Left renal pelvis (tissue), 4 donors: ENCODE measurements around the gene BCOR. TPM values are rescaled to one million over a fixed set of nuclear protein-coding genes. Genes with fewer than 3 reads are reported as not detected.

ENCODE experiments used
- DNase-seq, 4 donors: peaks; one replicate each; pipeline ENCODE4 v3.0.0-alpha.2; 2013; ENCODE audit warnings: low read depth in 4 of 4, low spot score in 3 of 4
- polyA plus RNA-seq, 4 donors: library from polyadenylated mRNA; unstranded; fragments of 120-200 nt; gene quantifications; one replicate each; pipeline ENCODE4 v1.2.1, GENCODE V29; 2013; ENCODE audit not compliant: insufficient read length in 4 of 4

BCOR gene
- polyA plus RNA-seq, 4 donors, result 48.9 to 63.3 (median 52.8) TPM

GRCh38 chrX:40116925-40117324, 19.2 kb upstream of the BCOR start:
- DNase-seq, result no peak

- DNase-seq, result no peak
These were observed 15.2 kb upstream of the BCOR start for GRCh38 chrX:40112996-40113395.

DNA sequence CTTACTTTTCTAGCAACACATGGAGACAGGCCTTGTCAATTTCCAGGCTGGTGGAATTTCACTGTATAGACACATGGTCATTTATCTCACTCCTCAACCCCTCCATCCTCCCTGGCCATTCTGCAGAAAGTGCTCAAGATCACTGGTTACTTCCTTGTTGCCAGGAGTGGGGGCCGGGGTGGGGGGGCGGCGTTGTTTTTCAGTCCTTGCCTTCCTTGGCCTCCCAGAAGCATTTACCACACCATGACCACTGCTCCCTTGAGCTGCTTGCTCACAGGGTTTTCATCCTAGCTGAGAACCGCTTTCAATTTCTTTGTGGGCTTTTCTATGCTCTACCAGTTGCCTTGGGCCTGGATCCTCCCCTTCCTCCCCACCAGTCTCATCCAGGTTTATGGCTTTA, 14.1 kb upstream of the BCOR start:
- no peak for DNase-seq

- DNase-seq, result no peak
These were observed 11.7 kb upstream of the BCOR start for GRCh38 chrX:40109288-40110008.

- no peak for DNase-seq
These were observed 11.2 kb upstream of the BCOR start for GRCh38 chrX:40108959-40109287.

DNA sequence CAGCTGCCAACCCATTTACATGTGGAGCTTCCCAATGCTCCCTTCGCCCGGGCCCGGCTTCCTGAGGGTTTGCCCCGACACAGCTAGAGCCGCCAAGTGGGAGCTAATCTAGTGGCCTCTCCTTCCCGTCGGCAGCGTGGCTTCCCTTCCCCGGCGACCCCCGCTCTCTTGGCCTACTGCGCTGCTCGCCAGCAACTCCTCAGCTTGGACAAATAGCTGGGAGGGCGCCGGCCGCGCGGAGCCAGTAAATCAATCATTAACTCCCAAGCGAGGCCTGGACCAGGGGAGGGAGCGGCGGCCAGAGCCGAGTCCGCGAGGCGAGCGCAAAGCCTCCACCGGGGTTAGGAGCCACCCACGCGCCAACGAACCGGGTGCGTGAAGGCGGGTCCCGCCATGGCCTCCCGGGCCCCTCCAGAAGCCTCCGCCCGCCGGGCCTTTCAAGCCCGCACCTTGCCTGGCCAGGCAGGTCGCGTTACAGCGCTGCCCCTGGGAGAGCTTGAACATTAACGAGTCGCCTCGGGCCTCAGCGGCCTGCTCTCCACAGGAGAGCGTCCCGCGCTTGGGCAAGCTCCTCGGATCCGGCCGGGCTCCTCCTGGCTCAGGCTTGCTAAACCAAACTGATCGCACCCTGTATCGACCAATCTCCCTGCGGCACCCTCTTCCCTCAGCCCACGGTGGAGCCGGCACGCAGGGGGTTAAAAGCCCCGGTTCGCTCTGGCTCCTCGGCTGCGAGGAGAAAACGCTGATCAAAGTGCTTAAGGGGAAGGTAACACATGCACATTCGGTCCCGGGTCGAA, 10.6 kb upstream of the BCOR start:
- DNase-seq, result no peak

- DNase-seq, result no peak
These were observed 9.8 kb upstream of the BCOR start for GRCh38 chrX:40107291-40108161.

GRCh38 chrX:40106676-40107290, 9.0 kb upstream of the BCOR start:
- no peak for DNase-seq

- DNase-seq, result no peak
These were observed 8.3 kb upstream of the BCOR start for GRCh38 chrX:40105835-40106675.

GRCh38 chrX:40104985-40105834, 7.5 kb upstream of the BCOR start:
- DNase-seq, result no peak

- DNase-seq, result no peak
These were observed 6.8 kb upstream of the BCOR start for GRCh38 chrX:40104630-40104984.

- no peak for DNase-seq
These were observed 6.0 kb upstream of the BCOR start for GRCh38 chrX:40103565-40104323.

DNA sequence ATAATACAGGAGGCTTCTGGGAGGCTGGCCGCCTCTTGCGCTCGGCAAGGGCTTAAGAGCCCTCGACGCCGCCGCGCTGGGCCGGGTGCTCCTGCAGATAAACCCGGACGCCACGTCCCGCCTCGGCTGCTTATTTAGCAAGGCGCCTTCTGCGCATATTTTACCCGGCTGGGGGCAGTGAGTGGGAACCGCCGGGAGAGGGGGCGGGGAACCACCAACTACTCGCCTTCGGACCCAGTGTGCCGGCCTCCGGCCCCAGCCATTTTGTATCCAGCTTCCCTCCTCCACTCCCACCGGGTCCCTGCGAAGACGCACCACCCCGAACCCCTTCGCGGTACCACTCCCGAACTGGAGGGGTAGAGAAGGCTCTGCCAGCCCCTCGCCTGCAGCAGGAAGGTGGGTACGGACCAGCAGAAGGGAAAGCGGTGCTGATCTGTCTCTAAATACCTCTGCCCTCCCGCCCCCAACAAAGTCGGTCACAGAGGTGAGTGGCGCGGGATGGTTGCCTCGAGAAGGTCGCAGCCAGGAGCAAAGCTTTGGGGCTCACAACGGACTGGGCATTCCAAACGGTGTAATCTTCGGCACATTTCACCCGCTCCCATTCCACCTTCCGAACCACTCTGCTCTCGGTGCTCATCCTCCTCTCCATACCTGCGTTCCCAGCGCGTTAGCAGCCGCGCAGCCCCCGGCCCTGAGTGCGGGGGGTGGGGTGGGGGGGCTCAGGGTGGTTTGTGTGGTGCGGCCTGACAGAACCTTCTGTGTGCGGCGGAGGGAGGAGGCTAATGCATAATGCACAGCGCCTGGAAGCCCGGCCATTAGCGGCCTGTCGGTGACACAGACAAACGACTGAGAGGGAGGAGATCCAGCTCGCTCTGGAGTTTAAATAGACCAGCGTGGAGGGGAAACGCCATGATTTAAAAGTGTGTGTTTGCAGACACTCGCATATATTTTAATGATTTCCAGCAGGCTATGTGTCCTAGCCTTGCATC, 4.9 kb upstream of the BCOR start:
- DNase-seq, result no peak

DNA sequence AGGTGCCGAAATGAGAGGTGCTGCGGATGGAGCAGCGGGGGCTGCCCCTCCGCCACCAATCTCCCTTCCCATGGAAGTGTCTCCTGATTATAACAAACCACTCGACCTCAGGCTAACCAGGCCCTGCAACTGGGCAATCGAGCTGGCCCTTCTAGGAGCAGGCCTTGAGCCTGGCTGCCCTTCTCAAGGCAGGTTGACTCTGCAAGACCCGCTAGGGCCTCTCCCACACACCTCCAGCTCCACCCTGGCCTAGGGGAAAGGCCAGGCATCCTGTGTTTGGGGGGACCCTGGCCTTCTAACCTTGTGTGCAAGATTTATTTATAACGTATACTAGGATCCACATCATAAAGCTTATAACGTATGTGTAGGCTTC, 3.7 kb upstream of the BCOR start:
- DNase-seq, result no peak

- no peak for DNase-seq
These were observed 3.0 kb upstream of the BCOR start for GRCh38 chrX:40100537-40101429.

GRCh38 chrX:40100141-40100536, 2.4 kb upstream of the BCOR start:
- no peak for DNase-seq
